Endodermal cell (in vitro differentiated cells): ENCODE measurements around the gene RBM15B. TPM values are rescaled to one million over a fixed set of nuclear protein-coding genes. Genes with fewer than 3 reads are reported as not detected.

Source experiments
- DNase-seq: peaks from one replicate; pipeline ENCODE4 v3.0.0-alpha.2; 2017
- H3K27ac ChIP-seq: 2 replicates; pipeline ENCODE4 v1.5.1; 2013; ENCODE audit warnings: mild to moderate bottlenecking, low read depth, low read length, moderate library complexity
- H3K27me3 ChIP-seq: 2 replicates; pipeline ENCODE4 v1.6.1; 2013; ENCODE audit warnings: mild to moderate bottlenecking, low read length, moderate library complexity; ENCODE audit not compliant: insufficient read depth, control insufficient read depth, poor library complexity, severe bottlenecking
- H3K36me3 ChIP-seq: 2 replicates; pipeline ENCODE4 v1.7.0; 2013; ENCODE audit warnings: mild to moderate bottlenecking, low read length, moderate library complexity; ENCODE audit not compliant: control insufficient read depth, insufficient read depth
- H3K4me1 ChIP-seq: one replicate; pipeline ENCODE4 v1.7.0; 2013; ENCODE audit warnings: low read length; ENCODE audit not compliant: control insufficient read depth, insufficient read depth
- H3K4me3 ChIP-seq: 2 replicates; pipeline ENCODE4 v1.5.1; 2013; ENCODE audit warnings: mild to moderate bottlenecking, low read length, moderate library complexity
- H3K9ac ChIP-seq: 2 replicates; pipeline ENCODE4 v1.6.1; 2013; ENCODE audit warnings: mild to moderate bottlenecking, low read length, moderate library complexity; ENCODE audit not compliant: poor library complexity, severe bottlenecking; ENCODE audit errors: extremely low read depth
- H3K9me3 ChIP-seq: 2 replicates; pipeline ENCODE4 v1.6.1; 2013; ENCODE audit warnings: mild to moderate bottlenecking, low read length, moderate library complexity; ENCODE audit not compliant: control insufficient read depth
- H3K27ac Mint-ChIP-seq: 2 replicates; pipeline ENCODE4 v1.8.0; 2020; ENCODE audit warnings: mixed read lengths
- H3K27me3 Mint-ChIP-seq: 2 replicates; pipeline ENCODE4 v1.8.0; 2021; ENCODE audit warnings: mild to moderate bottlenecking, mixed read lengths; ENCODE audit not compliant: insufficient read depth
- H3K36me3 Mint-ChIP-seq: 2 replicates; pipeline ENCODE4 v1.8.0; 2020; ENCODE audit warnings: low read depth, mixed read lengths
- H3K4me1 Mint-ChIP-seq: 2 replicates; pipeline ENCODE4 v1.8.0; 2020; ENCODE audit warnings: mixed read lengths
- H3K4me3 Mint-ChIP-seq: 2 replicates; pipeline ENCODE4 v1.8.0; 2020; ENCODE audit warnings: mild to moderate bottlenecking, moderate library complexity, mixed read lengths
- H3K9me3 Mint-ChIP-seq: 2 replicates; pipeline ENCODE4 v1.8.0; 2020; ENCODE audit warnings: mild to moderate bottlenecking, mixed read lengths
- WGBS, 2 experiments: methylation state at CpG; one replicate each; pipeline versions ENCODE4 v1.1.5 to v1.1.7; 2013; ENCODE audit warnings: missing lambda C conversion rate in 2 of 2, mixed read lengths in 1 of 2; ENCODE audit not compliant: insufficient coverage in 1 of 2, insufficient read length in 1 of 2; 5-methylcytosine and 5-hydroxymethylcytosine counted together
- total RNA-seq, 2 donors: library from RNA; stranded (reverse); fragmentation: NEBNext Ultra II Directional in 1 of 2; extraction: Animal tissue kit (Norgen Biotek cat#: 25700) in 1 of 2; gene quantifications; 2 replicates in 1 of 2; 3 replicates in 1 of 2; pipeline ENCODE4 v1.2.1, GENCODE V29; 2021
- TF ChIP-seq, protein P1 (sequence below): fragments of 200-600 bp; sonication (generic); conservative IDR thresholded peaks from 2 replicates; pipeline ENCODE4 v1.5.0; 2021; ENCODE audit warnings: antibody characterized with exemption, mild to moderate bottlenecking

RBM15B gene
- total RNA-seq, 2 donors from 2014 or later: 49.5 to 58.2 TPM

DNA sequence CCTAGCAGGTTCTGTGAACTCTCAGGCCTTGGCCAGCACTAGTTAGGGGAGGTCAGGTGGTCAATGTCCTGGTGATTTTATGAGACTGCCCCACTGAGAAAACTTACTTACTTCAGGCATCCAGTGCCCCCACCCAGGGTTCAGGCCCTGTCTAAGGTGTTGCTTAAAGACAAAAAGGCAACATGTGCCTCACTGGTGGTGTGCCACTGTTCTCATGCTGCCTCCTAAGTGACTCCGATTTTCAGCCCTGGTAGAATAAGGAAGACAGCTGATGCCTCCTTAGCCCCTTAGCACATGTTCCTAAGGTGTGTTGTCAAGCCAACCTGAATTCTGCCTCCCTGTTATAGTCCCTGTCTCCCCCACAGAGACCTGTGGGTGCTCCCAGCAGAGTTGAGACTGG is 5.3 kb downstream of the RBM15B start:
- Mint-ChIP-seq H3K27me3 (no peaks in the 10 kb centered on the region), H3K36me3 (peaks cover 51% of the 10 kb centered on the region), H3K4me3 (no peak overlapping the region), H3K27ac (peak overlapping the region; percentile 27), H3K9me3 (peaks cover 6% of the 10 kb centered on the region), H3K4me1 (peaks cover 22% of the 10 kb centered on the region)
- Histone ChIP-seq H3K9ac (no peak overlapping the region), H3K36me3 (peaks cover 60% of the 10 kb centered on the region), H3K27me3 (no peaks in the 10 kb centered on the region), H3K4me1 (peaks cover 6% of the 10 kb centered on the region), H3K27ac (no peak overlapping the region), H3K9me3 (peaks cover 27% of the 10 kb centered on the region), H3K4me3 (no peak overlapping the region)
- TF ChIP-seq, protein P1, sequence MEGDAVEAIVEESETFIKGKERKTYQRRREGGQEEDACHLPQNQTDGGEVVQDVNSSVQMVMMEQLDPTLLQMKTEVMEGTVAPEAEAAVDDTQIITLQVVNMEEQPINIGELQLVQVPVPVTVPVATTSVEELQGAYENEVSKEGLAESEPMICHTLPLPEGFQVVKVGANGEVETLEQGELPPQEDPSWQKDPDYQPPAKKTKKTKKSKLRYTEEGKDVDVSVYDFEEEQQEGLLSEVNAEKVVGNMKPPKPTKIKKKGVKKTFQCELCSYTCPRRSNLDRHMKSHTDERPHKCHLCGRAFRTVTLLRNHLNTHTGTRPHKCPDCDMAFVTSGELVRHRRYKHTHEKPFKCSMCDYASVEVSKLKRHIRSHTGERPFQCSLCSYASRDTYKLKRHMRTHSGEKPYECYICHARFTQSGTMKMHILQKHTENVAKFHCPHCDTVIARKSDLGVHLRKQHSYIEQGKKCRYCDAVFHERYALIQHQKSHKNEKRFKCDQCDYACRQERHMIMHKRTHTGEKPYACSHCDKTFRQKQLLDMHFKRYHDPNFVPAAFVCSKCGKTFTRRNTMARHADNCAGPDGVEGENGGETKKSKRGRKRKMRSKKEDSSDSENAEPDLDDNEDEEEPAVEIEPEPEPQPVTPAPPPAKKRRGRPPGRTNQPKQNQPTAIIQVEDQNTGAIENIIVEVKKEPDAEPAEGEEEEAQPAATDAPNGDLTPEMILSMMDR: no peak
- 92 to 100% methylated on average over 1 of the region's 1 CpG for WGBS, 2 experiments
- no peak for DNase-seq

DNA sequence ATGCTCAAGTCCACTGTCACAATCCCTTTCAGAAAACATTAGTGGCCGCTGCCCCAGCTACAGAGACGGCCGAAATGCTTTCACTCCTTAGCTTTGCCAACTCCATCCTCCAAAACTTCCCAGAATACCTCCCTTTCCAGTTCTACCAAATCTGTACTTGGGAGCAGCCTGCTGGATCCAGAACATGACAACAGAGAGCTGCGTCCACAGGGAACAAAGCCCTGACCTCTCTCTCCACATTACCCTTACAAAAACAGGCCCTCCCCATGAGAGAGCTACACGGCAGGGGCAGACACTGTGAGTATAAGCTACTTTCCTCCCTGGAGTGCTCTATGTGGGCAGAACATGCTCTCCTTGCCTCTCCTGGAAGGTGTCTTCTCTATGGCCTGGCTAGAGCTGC is 6.3 kb downstream of the RBM15B start:
- DNase-seq: no peak
- H3K27me3 ChIP-seq: no peaks in the 10 kb centered on the region
- H3K27ac Mint-ChIP-seq: peak overlapping the region; percentile 78
- H3K36me3 Mint-ChIP-seq: peaks cover 54% of the 10 kb centered on the region
- peak overlapping the region; percentile 27 for H3K27ac ChIP-seq
- peaks cover 24% of the 10 kb centered on the region for H3K9me3 ChIP-seq
- H3K4me1 ChIP-seq: peaks cover 6% of the 10 kb centered on the region
- no peak overlapping the region for H3K4me3 ChIP-seq
- no peak overlapping the region for H3K4me3 Mint-ChIP-seq
- peaks cover 22% of the 10 kb centered on the region for H3K4me1 Mint-ChIP-seq
- H3K27me3 Mint-ChIP-seq: no peaks in the 10 kb centered on the region
- TF ChIP-seq, protein P1: no peak
- H3K9ac ChIP-seq: no peak overlapping the region
- peaks cover 6% of the 10 kb centered on the region for H3K9me3 Mint-ChIP-seq
- H3K36me3 ChIP-seq: peaks cover 57% of the 10 kb centered on the region
- 92 to 93% methylated on average over 3 to 5 of the region's 5 CpGs for WGBS, 2 experiments

- H3K4me3 Mint-ChIP-seq: no peak overlapping the region
- peak overlapping the region; percentile 25 for H3K27ac ChIP-seq
- 73 to 84% methylated on average over 8 of the region's 8 CpGs for WGBS, 2 experiments
Observed at GRCh38 chr3:51398595-51399310, 7.7 kb downstream of the RBM15B start.

More at GRCh38 chr3:51398595-51399310, 7.7 kb downstream of the RBM15B start:
- peaks cover 5% of the 10 kb centered on the region for H3K4me1 ChIP-seq
- H3K4me3 ChIP-seq: no peak overlapping the region
- no peak overlapping the region for H3K27ac Mint-ChIP-seq
- no peak for DNase-seq
- no peak overlapping the region for H3K9ac ChIP-seq
- no peaks in the 10 kb centered on the region for H3K27me3 Mint-ChIP-seq
- peaks cover 14% of the 10 kb centered on the region for H3K4me1 Mint-ChIP-seq
- H3K9me3 ChIP-seq: peaks cover 10% of the 10 kb centered on the region
- H3K9me3 Mint-ChIP-seq: no peaks in the 10 kb centered on the region
- no peaks in the 10 kb centered on the region for H3K27me3 ChIP-seq
- H3K36me3 Mint-ChIP-seq: peaks cover 48% of the 10 kb centered on the region
- peaks cover 53% of the 10 kb centered on the region for H3K36me3 ChIP-seq
- TF ChIP-seq, protein P1: no peak
